ENCODE data around the gene ELP2.

GRCh38 chr18:36181441-36181840 lies 51.7 kb downstream of the ELP2 start:
- TF ChIP-seq CTCF (IDR thresholded peaks at IDR 0.05), result no peak
- no peak for TF ChIP-seq POLR2A (IDR thresholded peaks at IDR 0.05)
